B cell (primary cell): ENCODE measurements around the gene PTPRN2. TPM values are rescaled to one million over a fixed set of nuclear protein-coding genes. Genes with fewer than 3 reads are reported as not detected.

Experiments used
- ATAC-seq: fragments of 200-7000 bp; cut with Tn5 transposase; one replicate; pipeline ENCODE4 v1.10.0; 2021; ENCODE audit warnings: low read depth, mild to moderate bottlenecking, moderate number of reproducible peaks, moderate library complexity
- CTCF ChIA-PET: fragments of 350-600 bp; sonication (Branson Sonifier 250); formaldehyde crosslinking; loops from one replicate; lab custom pipeline; 2021; ENCODE audit warnings: antibody characterized with exemption, inconsistent platforms; lab: Charles Lee
- POLR2A ChIA-PET: fragments of 350-600 bp; sonication (Branson Sonifier 250); formaldehyde crosslinking; loops from one replicate; lab custom pipeline; 2021; ENCODE audit warnings: antibody characterized with exemption; lab: Charles Lee
- DNase-seq: peaks from one replicate; pipeline ENCODE4 v3.0.0; 2013
- H2AFZ ChIP-seq: 2 replicates; pipeline ENCODE4 v1.6.1; 2012; ENCODE audit warnings: mild to moderate bottlenecking, low read depth, low read length; ENCODE audit not compliant: insufficient read depth, poor library complexity, severe bottlenecking
- H3K27ac ChIP-seq, 2 donors: 1 replicate in 1 of 2; 2 replicates in 1 of 2; pipeline ENCODE4 v1.5.1; 2012 to 2013; ENCODE audit warnings: low read length in 2 of 2, mild to moderate bottlenecking in 2 of 2, moderate library complexity in 1 of 2
- H3K27me3 ChIP-seq, 4 experiments: fragments of 200-600 bp in 1 of 4; sonication (generic) in 1 of 4; replicated peaks in 1 of 4; 1 replicate in 2 of 4; 2 replicates in 2 of 4; pipeline versions ENCODE4 v1.6.1 to v1.7.0; 2013 to 2016; ENCODE audit warnings: low read length in 3 of 4, mild to moderate bottlenecking in 2 of 4, mixed read lengths in 1 of 4, moderate library complexity in 1 of 4; ENCODE audit not compliant: insufficient read depth in 4 of 4, control insufficient read depth in 3 of 4; ENCODE audit errors: control extremely low read depth in 1 of 4
- H3K36me3 ChIP-seq, 2 experiments: replicated peaks in 1 of 2; 1 replicate in 1 of 2; 2 replicates in 1 of 2; pipeline versions ENCODE4 v1.6.1 to v1.7.1; 2013; ENCODE audit warnings: low read length in 1 of 2; ENCODE audit not compliant: insufficient read depth in 2 of 2, control insufficient read depth in 1 of 2; ENCODE audit errors: control extremely low read depth in 1 of 2, extremely low read depth in 1 of 2
- H3K4me1 ChIP-seq, 2 donors: fragments of 200-600 bp in 1 of 2; sonication (generic) in 1 of 2; 1 replicate in 1 of 2; 2 replicates in 1 of 2; pipeline versions ENCODE4 v1.5.1 to v1.6.1; 2013 to 2017; ENCODE audit warnings: low read length in 2 of 2; ENCODE audit not compliant: control insufficient read depth in 2 of 2, insufficient read depth in 2 of 2
- H3K4me2 ChIP-seq: replicated peaks from 2 replicates; pipeline ENCODE3; 2012; ENCODE audit warnings: mild to moderate bottlenecking, low read depth, low read length; ENCODE audit not compliant: poor library complexity, severe bottlenecking
- H3K4me3 ChIP-seq, 5 experiments: fragments of 200-600 bp in 1 of 5; sonication (generic) in 1 of 5; 1 replicate in 3 of 5; 2 replicates in 2 of 5; pipeline versions ENCODE4 v1.5.1 to v1.7.0; 2011 to 2016; ENCODE audit warnings: low read length in 4 of 5, mild to moderate bottlenecking in 4 of 5, low read depth in 2 of 5, control low read depth in 1 of 5, moderate library complexity in 1 of 5; ENCODE audit not compliant: insufficient read depth in 1 of 5; ENCODE audit errors: control extremely low read depth in 1 of 5, extremely low read depth in 1 of 5
- H3K79me2 ChIP-seq: fragments of 200-600 bp; sonication (generic); one replicate; pipeline ENCODE4 v1.6.0; 2016; ENCODE audit warnings: low read length; ENCODE audit not compliant: control insufficient read depth, insufficient read depth
- H3K9ac ChIP-seq: fragments of 200-600 bp; sonication (generic); 2 replicates; pipeline ENCODE4 v1.6.1; 2017; ENCODE audit warnings: mild to moderate bottlenecking, low read length, moderate library complexity
- H3K9me3 ChIP-seq, 3 donors: one replicate each; pipeline versions ENCODE4 v1.6.1 to v1.7.1; 2013; ENCODE audit warnings: low read length in 2 of 3; ENCODE audit not compliant: control insufficient read depth in 2 of 3, insufficient read depth in 1 of 3; ENCODE audit errors: control extremely low read depth in 1 of 3
- H4K20me1 ChIP-seq: 2 replicates; pipeline ENCODE4 v1.6.0; 2012; ENCODE audit warnings: mild to moderate bottlenecking, low read length; ENCODE audit not compliant: insufficient read depth, control insufficient read depth, poor library complexity, severe bottlenecking
- H3K27ac Mint-ChIP-seq: one replicate; pipeline ENCODE4 v1.8.0; 2021; ENCODE audit warnings: mixed read lengths
- H3K27me3 Mint-ChIP-seq: one replicate; pipeline ENCODE4 v1.8.0; 2021; ENCODE audit warnings: mixed read lengths
- H3K4me1 Mint-ChIP-seq: one replicate; pipeline ENCODE4 v1.8.0; 2021; ENCODE audit warnings: mixed read lengths
- H3K4me3 Mint-ChIP-seq: one replicate; pipeline ENCODE4 v1.8.0; 2021; ENCODE audit warnings: mixed read lengths
- H3K9me3 Mint-ChIP-seq: one replicate; pipeline ENCODE4 v1.8.0; 2022; ENCODE audit warnings: mixed read lengths; ENCODE audit not compliant: insufficient read depth
- EZH2 ChIP-seq: IDR thresholded peaks from 2 replicates; pipeline ENCODE4 v1.6.1; 2012; ENCODE audit warnings: borderline replicate concordance, low read depth, mild to moderate bottlenecking, moderate library complexity, low read length; ENCODE audit not compliant: insufficient read depth, poor library complexity, severe bottlenecking
- WGBS: methylation state at CpG from one replicate; pipeline ENCODE4 v1.1.5; 2013; ENCODE audit warnings: missing lambda C conversion rate; ENCODE audit not compliant: insufficient coverage; 5-methylcytosine and 5-hydroxymethylcytosine counted together
- intact Hi-C: fragments of 100-400 bp; cut with micrococcal nuclease; formaldehyde crosslinking; loops from one replicate; pipeline ENCODE4 v1.10.0; 2022
- polyA plus RNA-seq: library from polyadenylated mRNA; depleted of rRNA; stranded (reverse); fragments of >200 nt; gene quantifications from 2 replicates; pipeline ENCODE4 v1.2.3, GENCODE V29; 2012
- total RNA-seq, 2 donors: library from RNA; stranded (reverse); fragments of 120-200 nt in 1 of 2; gene quantifications; 1 replicate in 1 of 2; 2 replicates in 1 of 2; pipeline versions ENCODE4 v1.2.3 to v1.2.4, GENCODE V29; 2013 to 2022
- TF ChIP-seq, protein P1 (sequence below): fragments of 200-600 bp; IDR thresholded peaks from one replicate; pipeline ENCODE4 v1.8.0; 2022; ENCODE audit warnings: antibody characterized with exemption, mild to moderate bottlenecking

The PTPRN2 gene
- total and polyA plus RNA-seq, 2 donors (not counting 1 experiment from before 2014, with no cell fraction given), result 2.0 to 5.0 TPM

DNA sequence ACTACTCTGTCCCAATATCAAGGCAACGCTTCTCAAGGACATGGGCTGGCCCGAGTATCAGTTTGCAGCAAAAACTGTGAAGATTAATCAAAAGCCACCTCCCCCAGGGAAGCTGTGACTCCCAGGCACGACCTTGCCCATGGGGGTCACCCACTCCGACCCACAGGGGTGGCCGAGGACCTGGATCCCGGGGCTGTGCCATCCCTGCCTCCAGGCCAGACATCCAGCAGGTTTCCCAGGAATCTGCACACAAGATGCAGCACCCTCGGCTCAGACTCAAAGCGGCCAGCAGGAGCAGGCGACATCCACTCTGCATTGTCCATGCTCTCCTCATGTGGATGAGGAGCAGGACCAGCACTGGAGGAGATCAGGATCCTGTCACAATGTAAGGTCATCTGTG lies 39.8 kb downstream of the PTPRN2 start:
- 92% methylated on average over 9 of the region's 9 CpGs for WGBS
- DNase-seq (no peak), ATAC-seq (no peak)
- peaks cover 0 to 5% (median 0%) of the 10 kb centered on the region in 3 donors for H3K9me3 ChIP-seq
- CTCF ChIA-PET, result no interaction called here
- no peak overlapping the region for H3K4me2 ChIP-seq
- no peak overlapping the region for H3K9ac ChIP-seq
- no peaks in the 10 kb centered on the region for H3K27me3 ChIP-seq
- H3K36me3 ChIP-seq, result no peaks in the 10 kb centered on the region
- Mint-ChIP-seq H3K4me1 (no peaks in the 10 kb centered on the region), H3K27ac (no peak overlapping the region), H3K4me3 (no peak overlapping the region), H3K27me3 (peaks cover 4% of the 10 kb centered on the region), H3K9me3 (no peaks in the 10 kb centered on the region)
- H3K4me1 ChIP-seq, result no peaks in the 10 kb centered on the region
- intact Hi-C loops, result no loop called here
- POLR2A ChIA-PET, result no interaction called here
- H2AFZ ChIP-seq, result no peak overlapping the region
- TF ChIP-seq EZH2, result no peak
- TF ChIP-seq, protein P1, sequence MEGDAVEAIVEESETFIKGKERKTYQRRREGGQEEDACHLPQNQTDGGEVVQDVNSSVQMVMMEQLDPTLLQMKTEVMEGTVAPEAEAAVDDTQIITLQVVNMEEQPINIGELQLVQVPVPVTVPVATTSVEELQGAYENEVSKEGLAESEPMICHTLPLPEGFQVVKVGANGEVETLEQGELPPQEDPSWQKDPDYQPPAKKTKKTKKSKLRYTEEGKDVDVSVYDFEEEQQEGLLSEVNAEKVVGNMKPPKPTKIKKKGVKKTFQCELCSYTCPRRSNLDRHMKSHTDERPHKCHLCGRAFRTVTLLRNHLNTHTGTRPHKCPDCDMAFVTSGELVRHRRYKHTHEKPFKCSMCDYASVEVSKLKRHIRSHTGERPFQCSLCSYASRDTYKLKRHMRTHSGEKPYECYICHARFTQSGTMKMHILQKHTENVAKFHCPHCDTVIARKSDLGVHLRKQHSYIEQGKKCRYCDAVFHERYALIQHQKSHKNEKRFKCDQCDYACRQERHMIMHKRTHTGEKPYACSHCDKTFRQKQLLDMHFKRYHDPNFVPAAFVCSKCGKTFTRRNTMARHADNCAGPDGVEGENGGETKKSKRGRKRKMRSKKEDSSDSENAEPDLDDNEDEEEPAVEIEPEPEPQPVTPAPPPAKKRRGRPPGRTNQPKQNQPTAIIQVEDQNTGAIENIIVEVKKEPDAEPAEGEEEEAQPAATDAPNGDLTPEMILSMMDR, result no peak
- H4K20me1 ChIP-seq, result no peaks in the 10 kb centered on the region
- no peak overlapping the region for H3K4me3 ChIP-seq
- no peaks in the 10 kb centered on the region for H3K79me2 ChIP-seq
- H3K27ac ChIP-seq, result no peak overlapping the region

DNA sequence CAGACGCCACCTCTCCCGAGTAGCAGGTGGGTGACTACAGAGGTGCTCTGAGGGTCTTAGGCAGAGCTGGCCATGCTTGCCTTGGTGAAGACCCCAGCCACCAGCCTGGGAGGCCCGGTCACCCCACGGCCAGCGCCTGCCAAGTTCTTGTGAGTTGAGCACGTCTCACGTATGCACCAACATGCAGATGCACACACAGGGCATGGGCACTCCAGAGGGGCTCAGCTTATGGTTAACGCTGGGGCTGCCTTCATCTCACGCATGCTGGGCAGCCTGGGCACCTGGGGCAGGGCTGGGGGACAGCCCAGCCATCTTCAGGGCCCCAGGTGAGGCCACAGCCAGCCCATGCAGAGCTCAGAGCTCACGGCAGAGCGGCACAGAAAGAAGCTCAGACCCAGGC lies 41.0 kb downstream of the PTPRN2 start:
- TF ChIP-seq EZH2, result no peak
- TF ChIP-seq, protein P1, result no peak
- ChIA-PET POLR2A (no interaction called here), CTCF (no interaction called here)
- Histone ChIP-seq H3K4me2 (no peak overlapping the region), H3K27me3 (no peaks in the 10 kb centered on the region), H3K9me3 (peaks cover 0 to 5% (median 0%) of the 10 kb centered on the region in 3 donors), H3K9ac (no peak overlapping the region), H3K4me1 (peaks cover 0 to 2% of the 10 kb centered on the region in 2 donors), H3K36me3 (no peaks in the 10 kb centered on the region), H3K79me2 (no peaks in the 10 kb centered on the region), H3K4me3 (no peak overlapping the region), H3K27ac (no peak overlapping the region), H4K20me1 (no peaks in the 10 kb centered on the region), H2AFZ (no peak overlapping the region)
- H3K27ac Mint-ChIP-seq, result no peak overlapping the region
- H3K4me1 Mint-ChIP-seq, result peaks cover 2% of the 10 kb centered on the region
- peaks cover 4% of the 10 kb centered on the region for H3K27me3 Mint-ChIP-seq
- H3K9me3 Mint-ChIP-seq, result no peaks in the 10 kb centered on the region
- no peak for ATAC-seq
- intact Hi-C loops, result no loop called here
- H3K4me3 Mint-ChIP-seq, result no peak overlapping the region
- WGBS, result 91% methylated on average over 9 of the region's 11 CpGs
- DNase-seq, result no peak
